GM12878 (cell line): ENCODE results near the gene UBA6. TPM values are rescaled to one million over a fixed set of nuclear protein-coding genes. Genes with fewer than 3 reads are reported as not detected.

ENCODE experiments used
- ATAC-seq: fragments of 200-7000 bp; cut with Tn5 transposase; 3 replicates; pipeline ENCODE4 v1.9.1; 2020; ENCODE audit warnings: mild to moderate bottlenecking, moderate library complexity
- BruUV-seq: library from RNA; stranded (reverse); fragments of 400-500 nt; replicated peaks from 2 replicates; lab custom pipeline; 2021; lab: Mats Ljungman, UMichigan
- CTCF ChIA-PET: fragments of 300-600 bp; sonication (Branson Sonifier 250); formaldehyde crosslinking; extraction: SDS; loops from one replicate; lab custom pipeline; 2021; ENCODE audit warnings: inconsistent platforms; lab: Yijun Ruan, JAX
- POLR2A ChIA-PET: fragments of 350-600 bp; formaldehyde crosslinking; extraction: SDS; loops from one replicate; lab custom pipeline; 2021; ENCODE audit warnings: inconsistent platforms; lab: Charles Lee
- RAD21 ChIA-PET: fragments of 300-600 bp; sonication (Branson Sonifier 250); formaldehyde crosslinking; loops from one replicate; lab custom pipeline; 2023; ENCODE audit warnings: antibody characterized with exemption; ENCODE audit not compliant: unreplicated experiment; lab: Charles Lee
- SMC1A ChIA-PET: fragments of 300-600 bp; sonication (Branson Sonifier 250); formaldehyde crosslinking; loops from one replicate; lab custom pipeline; 2023; ENCODE audit not compliant: unreplicated experiment, uncharacterized antibody; lab: Charles Lee
- DNase-seq: peaks from one replicate; pipeline ENCODE4 v3.0.0-alpha.2; 2011; ENCODE audit warnings: low read depth, low spot score
- FAIRE-seq: peaks from 3 replicates; lab custom pipeline; 2011; peaks lifted over from hg19 to GRCh38; lab: Jason Lieb, UNC
- H2AFZ ChIP-seq: 2 replicates; pipeline ENCODE4 v1.6.0; 2011; ENCODE audit warnings: low read depth, low read length, control low read depth; ENCODE audit not compliant: control insufficient read depth
- H3K27ac ChIP-seq: 2 replicates; pipeline ENCODE4 v1.5.1; 2011; ENCODE audit warnings: control low read depth; ENCODE audit not compliant: control insufficient read depth, insufficient read depth
- H3K27me3 ChIP-seq, 2 experiments: replicated peaks in 1 of 2; 2 replicates each; pipeline versions ENCODE4 v1.6.0 to v1.6.1; 2011; ENCODE audit warnings: low read length in 1 of 2; ENCODE audit not compliant: control insufficient read depth in 2 of 2, insufficient read depth in 2 of 2
- H3K36me3 ChIP-seq, 2 experiments: 2 replicates each; pipeline ENCODE4 v1.5.1; 2011; ENCODE audit warnings: low read length in 1 of 2; ENCODE audit not compliant: control insufficient read depth in 2 of 2, insufficient read depth in 2 of 2
- H3K4me1 ChIP-seq: 2 replicates; pipeline ENCODE4 v1.6.1; 2011; ENCODE audit warnings: mild to moderate bottlenecking, low read length, moderate library complexity, mixed read lengths; ENCODE audit not compliant: control insufficient read depth, insufficient read depth
- H3K4me2 ChIP-seq: 2 replicates; pipeline ENCODE4 v1.6.0; 2011; ENCODE audit warnings: control low read depth; ENCODE audit not compliant: control insufficient read depth, insufficient read depth
- H3K4me3 ChIP-seq: fragments of 200-600 bp; sonication (generic); 2 replicates; pipeline ENCODE4 v1.5.1; 2016
- H3K79me2 ChIP-seq: 2 replicates; pipeline ENCODE4 v1.6.0; 2011; ENCODE audit warnings: low read length; ENCODE audit not compliant: control insufficient read depth, insufficient read depth
- H3K9ac ChIP-seq: 2 replicates; pipeline ENCODE4 v1.8.0; 2011; ENCODE audit warnings: low read length, control low read depth, mixed read lengths; ENCODE audit not compliant: control insufficient read depth, insufficient read depth
- H3K9me3 ChIP-seq: replicated peaks from 3 replicates; pipeline ENCODE4 v1.5.1; 2011; ENCODE audit warnings: mild to moderate bottlenecking, low read length; ENCODE audit not compliant: control insufficient read depth, insufficient read depth
- H4K20me1 ChIP-seq: 2 replicates; pipeline ENCODE4 v1.6.0; 2011; ENCODE audit not compliant: control insufficient read depth, insufficient read depth
- BRCA1 ChIP-seq: IDR thresholded peaks from 2 replicates; pipeline ENCODE4 v1.6.1; 2011; ENCODE audit warnings: low read depth, low read length, improper control_type of control experiment
- CHD4 ChIP-seq: fragments of 200-600 bp; sonication (generic); IDR thresholded peaks from 2 replicates; pipeline ENCODE4 v1.6.1; 2016; ENCODE audit warnings: mild to moderate bottlenecking
- E2F8 ChIP-seq: fragments of 450-650 bp; IDR thresholded peaks from 2 replicates; pipeline ENCODE4 v1.6.1; 2018; ENCODE audit warnings: mild to moderate bottlenecking, low read depth, moderate library complexity; ENCODE audit not compliant: partially characterized antibody
- PML ChIP-seq: IDR thresholded peaks from 2 replicates; pipeline ENCODE4 v1.6.1; 2012; ENCODE audit warnings: low read length, inconsistent platforms
- RELA ChIP-seq: fragments of 450-650 bp; IDR thresholded peaks from 2 replicates; pipeline ENCODE4 v1.8.0; 2014; ENCODE audit warnings: borderline replicate concordance; ENCODE audit not compliant: partially characterized antibody
- SIN3A ChIP-seq: IDR thresholded peaks from 2 replicates; pipeline ENCODE4 v1.6.1; 2012; ENCODE audit warnings: low read depth, low read length, improper control_type of control experiment
- ZBTB11 ChIP-seq: fragments of 450-650 bp; formaldehyde crosslinking; IDR thresholded peaks from 2 replicates; pipeline ENCODE4 v1.5.0; 2022; ENCODE audit warnings: mild to moderate bottlenecking, missing genetic modification characterization
- WGBS: methylation state at CpG from one replicate; pipeline ENCODE4 v1.1.6; 2016; ENCODE audit warnings: low lambda C conversion rate; ENCODE audit not compliant: insufficient replicate concordance, insufficient coverage; ENCODE audit errors: missing lambda C conversion rate; 5-methylcytosine and 5-hydroxymethylcytosine counted together
- in situ Hi-C: fragments of 300-500 bp; cut with MboI; formaldehyde crosslinking; loops from 9 replicates; pipeline ENCODE4 v1.14.3; 2018; ENCODE audit warnings: mixed read lengths
- intact Hi-C: fragments of 100-400 bp; cut with micrococcal nuclease; formaldehyde crosslinking; loops from one replicate; pipeline ENCODE4 v1.14.2; 2022; ENCODE audit not compliant: unreplicated experiment
- polyA plus RNA-seq, 11 experiments: library from polyadenylated mRNA; depleted of rRNA in 4 of 11; unstranded in 6 of 11; stranded (reverse) in 5 of 11; fragments of >200 nt; fragmentation: Nextera tagmentation in 4 of 11; fragmentation: Illumina TruSeq in 1 of 11; extraction: Ambion mirVana in 4 of 11; extraction: Trizol in 1 of 11; gene quantifications; 1 replicate in 1 of 11; 2 replicates in 10 of 11; pipeline versions ENCODE4 v1.2.1 to v1.2.3, GENCODE V29; 2011 to 2016; ENCODE audit warnings: inconsistent platforms in 2 of 11, missing spikeins in 2 of 11, low read depth in 1 of 11
- total RNA-seq, 4 experiments: library from RNA; depleted of rRNA in 3 of 4; stranded (reverse); fragments of >200 nt in 3 of 4; fragmentation: Illumina TruSeq in 1 of 4; extraction: Trizol in 1 of 4; gene quantifications; 2 replicates each; pipeline versions ENCODE4 v1.2.1 to v1.2.3, GENCODE V29; 2013 to 2021

The UBA6 gene
- total and polyA plus RNA-seq, 10 of the 15 experiments (the other 5 are each of a cell fraction or from before 2014, with no cell fraction given): 7.9 to 70.6 (median 34.7) TPM

GRCh38 chr4:67721770-67722597 is 21.0 kb upstream of the UBA6 start:
- H3K9ac ChIP-seq: no peak overlapping the region
- SMC1A ChIA-PET: interaction anchor here (1.5 kb wide), 1 partner anchor 189 kb away, joined by 3 read pairs; no protein-coding TSS in a partner anchor
- H3K9me3 ChIP-seq: no peaks in the 10 kb centered on the region
- no peak for ATAC-seq
- H3K36me3 ChIP-seq: peaks cover 2 to 3% of the 10 kb centered on the region in 2 experiments; a peak in 2 of 4 replicates
- no peak for TF ChIP-seq RELA
- no peak for TF ChIP-seq PML
- no peak overlapping the region for H3K4me3 ChIP-seq
- in situ Hi-C loops (no loop called here), intact Hi-C loops (no loop called here)
- no peak for DNase-seq
- H4K20me1 ChIP-seq: no peaks in the 10 kb centered on the region
- no peak overlapping the region for H2AFZ ChIP-seq
- no TSS peak for BruUV-seq
- CTCF ChIA-PET: interaction anchor here (1.9 to 2.1 kb wide), 2 partner anchors 24 to 172 kb away, joined by 5 to 8 read pairs; no protein-coding TSS in a partner anchor
- no peaks in the 10 kb centered on the region for H3K27me3 ChIP-seq
- WGBS: 96% methylated on average over 9 of the region's 9 CpGs
- no peak for FAIRE-seq
- no peaks in the 10 kb centered on the region for H3K4me1 ChIP-seq
- POLR2A ChIA-PET: no interaction called here
- H3K4me2 ChIP-seq: no peak overlapping the region
- no peaks in the 10 kb centered on the region for H3K79me2 ChIP-seq
- no peak overlapping the region for H3K27ac ChIP-seq
- RAD21 ChIA-PET: no interaction called here

GRCh38 chr4:67721315-67721769 is 20.4 kb upstream of the UBA6 start:
- RAD21 ChIA-PET: no interaction called here
- H3K9me3 ChIP-seq: no peaks in the 10 kb centered on the region
- in situ Hi-C loops: no loop called here
- WGBS: 97% methylated on average over 3 of the region's 3 CpGs
- CTCF ChIA-PET: interaction anchor here (1.5 to 2.1 kb wide), 3 partner anchors 20 to 171 kb away, joined by 3 to 8 read pairs (median 5); no protein-coding TSS in a partner anchor
- no peak for FAIRE-seq
- no peaks in the 10 kb centered on the region for H3K4me1 ChIP-seq
- ATAC-seq: no peak
- H3K4me3 ChIP-seq: no peak overlapping the region
- no peaks in the 10 kb centered on the region for H4K20me1 ChIP-seq
- no peak overlapping the region for H3K9ac ChIP-seq
- POLR2A ChIA-PET: no interaction called here
- H3K4me2 ChIP-seq: no peak overlapping the region
- SMC1A ChIA-PET: interaction anchor here (1.5 kb wide), 1 partner anchor 190 kb away, joined by 3 read pairs; no protein-coding TSS in a partner anchor
- intact Hi-C loops: no loop called here
- H3K27ac ChIP-seq: no peak overlapping the region
- DNase-seq: no peak
- H3K36me3 ChIP-seq: peaks cover 2 to 3% of the 10 kb centered on the region in 2 experiments; a peak in 2 of 4 replicates
- H3K79me2 ChIP-seq: no peaks in the 10 kb centered on the region
- H3K27me3 ChIP-seq: no peaks in the 10 kb centered on the region
- H2AFZ ChIP-seq: no peak overlapping the region
- no TSS peak for BruUV-seq
- TF ChIP-seq E2F8: no peak
- TF ChIP-seq BRCA1: no peak
- no peak for TF ChIP-seq PML
- TF ChIP-seq SIN3A: no peak
- no peak for TF ChIP-seq ZBTB11 (CRISPR knock-in tag)
- no peak for TF ChIP-seq CHD4
